ENCODE results near the gene SLITRK3. TPM values are rescaled to one million over a fixed set of nuclear protein-coding genes. Genes with fewer than 3 reads are reported as not detected.

SLITRK3 gene
- total RNA-seq, result 2.4 TPM

GRCh38 chr3:165195640-165196576 lies at the start of gene SLITRK3:
Gene SLITRK3 (minus strand): TSS chr3:165196384. CDS start chr3:165190830, 5,554 bp downstream.

Other genes starting within 250 kb of the SLITRK3 start
- not detected for gene SI, start 117.9 kb downstream of the SLITRK3 start, total RNA-seq

Measured in camera-type eye (tissue), 1 donor.